NCI-H82 treated with DMSO at 0.1 percent for 48 hours (cell line): ENCODE data around the gene LCOR.
"Not testable (repeated sequence)": the region's sequence is repeated elsewhere in the genome, so short reads cannot be mapped to it uniquely, and the experiment has no call there.

Source experiments
- DNase-seq: peaks from one replicate; lab custom pipeline; 2025; ENCODE audit not compliant: unreplicated experiment; lab: John Stamatoyannopoulos, UW

LCOR gene

DNA sequence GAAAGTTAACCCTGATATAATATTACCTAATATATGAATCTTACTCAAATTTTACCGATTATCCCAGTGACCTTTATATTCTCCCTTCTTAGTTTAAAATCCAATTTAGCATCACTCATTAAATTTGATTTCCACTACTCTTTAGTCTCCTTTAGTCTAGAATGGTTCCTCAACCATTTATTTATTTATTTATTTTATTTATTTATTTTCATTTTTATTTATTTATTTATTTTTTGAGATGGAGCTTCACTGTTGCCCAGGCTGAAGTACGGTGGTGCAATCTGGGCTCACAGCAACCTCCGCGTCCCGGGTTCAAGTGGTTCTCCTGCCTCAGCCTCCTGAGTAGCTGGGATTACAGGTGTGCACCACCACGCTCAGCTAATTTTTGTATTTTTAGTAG lies 92.8 kb downstream of the LCOR start:
- DNase-seq, result no peak

DNA sequence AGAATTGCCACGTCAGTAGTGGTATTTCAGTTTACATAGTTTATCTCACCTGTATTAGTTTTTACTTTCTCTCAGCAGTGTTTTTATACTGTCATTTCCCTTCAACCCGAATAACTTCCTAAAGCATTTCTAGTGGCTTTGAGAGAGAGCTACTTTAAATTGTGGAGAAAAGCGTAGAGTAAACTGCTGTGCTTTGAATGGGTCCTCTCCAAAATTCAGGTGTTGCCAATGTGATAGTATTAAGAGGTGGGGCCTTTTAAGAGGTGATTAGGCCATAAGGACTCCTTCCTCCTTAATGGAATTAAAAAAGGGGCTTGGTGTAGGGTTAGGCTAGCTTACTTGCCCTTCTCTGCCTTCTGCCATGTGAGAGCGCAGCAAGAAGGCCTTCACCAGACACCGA lies 98.4 kb downstream of the LCOR start:
- peak; percentile 37 for DNase-seq

DNA sequence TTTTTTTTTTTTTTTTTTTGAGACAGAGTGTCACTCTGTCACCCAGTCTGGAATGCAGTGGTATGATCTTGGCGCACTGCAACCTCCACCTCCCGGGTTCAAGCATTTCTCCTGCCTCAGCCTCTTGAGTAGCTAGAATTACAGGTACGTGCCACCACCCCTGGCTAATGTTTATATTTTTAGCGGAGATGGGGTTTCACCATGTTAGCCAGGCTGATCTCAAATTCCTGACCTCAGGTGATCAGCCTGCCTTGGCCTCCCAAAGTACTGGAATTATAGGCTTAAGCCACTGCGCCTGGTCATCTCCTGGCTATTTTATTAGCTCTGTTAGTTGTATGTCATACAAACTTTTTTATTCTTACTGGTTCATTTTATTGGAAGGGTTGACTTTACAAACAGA lies 103.0 kb downstream of the LCOR start:
- no peak for DNase-seq

DNA sequence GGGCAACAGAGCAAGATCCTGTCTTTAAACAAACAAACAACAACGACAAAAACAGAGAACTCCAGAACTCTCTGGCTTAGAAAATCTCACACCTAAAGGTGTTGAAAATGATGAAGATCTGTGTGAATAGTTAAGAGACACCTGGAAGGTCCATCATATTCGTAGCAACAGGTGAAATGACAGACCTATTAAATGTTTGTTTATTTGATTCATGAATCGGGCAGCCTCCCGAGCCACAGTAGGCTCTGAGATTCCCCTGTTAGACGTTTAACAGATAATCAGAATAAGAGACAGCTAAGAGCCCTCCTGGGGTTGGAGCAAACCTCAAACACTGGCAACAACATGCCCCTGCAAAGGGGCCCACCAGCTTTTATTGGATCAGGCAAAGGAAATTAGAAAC lies 103.7 kb downstream of the LCOR start:
- no peak for DNase-seq

DNA sequence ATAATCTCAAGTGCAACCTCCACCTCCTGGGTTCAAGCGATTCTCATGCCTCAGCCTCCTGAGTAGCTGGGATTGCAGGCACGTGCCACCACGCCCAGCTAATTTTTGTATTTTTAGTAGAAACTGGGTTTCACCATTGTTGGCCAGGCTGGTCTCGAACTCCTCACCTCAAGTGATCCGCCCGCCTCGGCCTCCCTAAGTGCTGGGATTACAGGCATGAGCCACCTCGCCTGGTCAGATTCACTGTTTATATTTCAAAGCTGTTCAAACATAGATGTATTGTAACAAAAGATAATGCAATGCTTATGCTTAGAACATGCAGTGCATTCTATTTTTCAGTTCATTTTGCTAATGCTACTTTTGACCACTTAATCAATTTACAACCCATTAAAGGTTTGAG lies 111.1 kb downstream of the LCOR start:
- not testable (repeated sequence) for DNase-seq

DNA sequence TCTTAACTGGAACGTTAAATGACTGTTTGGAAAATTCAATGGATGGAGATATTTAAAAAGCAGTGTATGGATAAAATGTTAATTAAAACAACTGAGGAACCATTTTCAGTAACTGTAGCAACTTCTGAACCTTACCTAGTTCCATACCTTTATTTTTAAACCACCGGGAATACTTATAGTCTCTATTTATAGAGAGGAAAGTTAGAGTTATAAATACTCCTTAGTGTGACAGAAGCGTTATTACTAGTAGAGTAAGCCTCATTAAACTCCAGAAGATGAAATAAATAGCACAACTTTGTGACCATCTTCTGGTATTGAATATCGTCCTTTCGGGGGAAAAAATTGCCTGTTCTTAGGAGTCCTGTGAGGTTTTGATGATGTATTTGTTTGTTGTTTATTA lies 114.9 kb downstream of the LCOR start:
- DNase-seq, result no peak

DNA sequence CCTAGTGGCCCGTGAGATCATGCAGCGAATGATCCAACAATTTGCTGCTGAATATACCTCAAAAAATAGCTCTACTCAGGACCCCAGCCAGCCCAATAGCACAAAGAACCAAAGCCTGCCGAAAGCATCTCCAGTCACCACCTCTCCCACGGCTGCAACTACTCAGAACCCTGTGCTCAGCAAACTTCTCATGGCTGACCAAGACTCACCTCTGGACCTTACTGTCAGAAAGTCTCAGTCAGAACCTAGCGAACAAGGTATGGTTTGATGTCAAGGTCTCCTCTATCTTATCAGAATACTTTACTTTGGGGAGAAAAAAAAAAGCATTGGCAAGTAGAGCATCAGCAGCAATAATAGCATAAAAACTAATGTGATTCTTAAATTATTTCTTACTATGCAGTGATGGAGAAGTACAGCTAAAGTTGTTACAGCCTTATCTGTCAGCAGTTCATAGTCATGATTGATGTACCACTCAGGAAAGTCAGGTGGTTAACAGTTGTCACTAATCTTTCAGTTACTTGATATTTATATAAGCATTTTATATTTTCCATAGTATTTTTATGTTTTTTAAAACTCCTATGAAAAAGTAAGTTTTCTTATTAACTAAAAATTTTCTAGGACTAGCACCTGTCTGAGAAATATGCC lies 117.1 kb downstream of the LCOR start:
- no peak for DNase-seq

DNA sequence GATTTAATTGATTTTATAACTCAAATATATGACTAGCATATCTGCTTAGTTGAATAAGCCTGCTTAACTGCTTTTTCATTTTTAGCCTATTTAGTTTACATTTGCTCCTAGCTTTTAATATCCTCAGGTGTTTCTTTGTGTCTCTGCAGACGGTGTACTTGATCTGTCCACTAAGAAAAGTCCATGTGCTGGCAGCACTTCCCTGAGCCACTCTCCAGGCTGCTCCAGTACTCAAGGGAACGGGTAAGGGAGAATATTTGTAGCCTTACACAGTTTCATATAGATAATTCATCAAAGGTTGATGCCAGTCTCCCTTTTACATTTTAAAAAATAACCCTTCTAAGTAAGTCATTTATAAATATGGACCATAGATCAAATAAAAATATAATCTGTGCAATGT lies 119.9 kb downstream of the LCOR start:
- DNase-seq, result no peak

DNA sequence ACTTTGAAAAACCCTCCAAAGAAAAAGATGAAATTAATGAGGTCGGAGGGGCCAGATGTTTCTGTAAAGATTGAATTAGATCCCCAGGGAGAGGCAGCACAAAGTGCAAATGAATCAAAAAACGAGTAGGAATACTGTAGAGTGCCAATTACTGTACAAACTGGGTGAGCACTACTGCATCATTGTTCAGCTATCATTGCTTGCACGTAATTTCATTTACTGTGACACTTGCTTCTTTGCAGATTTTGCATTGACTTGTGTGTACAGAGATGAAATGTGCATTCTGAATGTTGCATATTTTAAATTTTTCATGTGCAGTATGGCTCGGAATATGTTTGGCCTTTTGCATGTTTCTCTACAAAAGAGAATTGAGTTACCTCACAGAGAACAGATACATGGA lies 123.7 kb downstream of the LCOR start:
- DNase-seq, result no peak

DNA sequence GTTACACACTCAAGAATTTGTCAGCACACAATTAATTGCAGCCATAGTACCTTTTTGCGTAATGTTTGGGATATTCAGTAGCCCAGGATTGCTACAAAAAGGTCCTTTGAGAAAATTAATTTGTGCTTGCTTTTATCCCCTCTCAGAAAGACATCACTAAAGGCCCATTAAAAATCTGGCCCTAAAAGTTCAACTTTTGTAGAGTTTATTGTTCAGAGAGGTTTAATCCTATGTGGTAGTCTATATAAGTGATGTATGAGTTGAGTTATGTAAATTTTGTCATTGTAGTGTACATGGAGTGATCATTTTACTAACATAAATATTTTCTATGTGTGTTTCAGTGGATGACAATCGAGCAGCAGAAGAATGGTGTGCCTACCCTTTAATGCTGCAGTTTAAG lies 126.0 kb downstream of the LCOR start:
- DNase-seq, result no peak

DNA sequence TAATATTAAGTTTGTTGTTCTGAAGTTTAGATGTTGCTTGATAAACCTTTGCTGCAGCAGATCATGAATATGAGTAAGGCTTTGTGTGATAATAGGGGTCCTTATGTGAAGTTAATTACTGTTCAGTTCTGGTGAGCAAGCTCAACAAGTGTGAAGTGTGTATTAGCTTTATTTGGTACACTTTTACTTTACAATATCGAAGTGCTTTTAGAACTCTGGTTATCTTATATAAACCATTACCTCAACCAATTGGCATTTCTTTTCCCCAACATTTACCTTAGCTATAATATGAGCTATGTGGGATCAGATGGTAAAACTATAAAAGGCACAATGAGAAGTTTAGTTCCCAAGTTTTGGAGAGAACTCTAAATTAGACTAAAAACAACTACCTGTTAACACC lies 127.6 kb downstream of the LCOR start:
- DNase-seq, result no peak

DNA sequence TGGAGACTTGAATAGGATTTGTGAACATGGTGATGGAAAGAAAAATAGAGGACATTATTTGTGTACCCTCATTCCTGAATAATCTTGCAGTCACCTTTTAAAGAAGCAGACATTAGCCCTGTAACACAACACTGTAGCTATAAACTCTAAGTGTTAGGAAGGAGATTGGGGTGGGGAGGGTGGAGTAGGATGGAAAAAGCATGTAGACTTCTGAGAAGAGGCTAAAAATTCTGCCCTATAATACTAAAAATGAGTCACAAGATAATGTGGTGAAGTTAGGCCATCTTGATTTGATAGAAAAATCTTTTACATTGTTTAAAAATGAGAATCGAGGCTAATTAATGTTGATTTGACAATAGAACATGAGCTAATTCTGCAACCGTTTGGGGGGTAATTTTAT lies 128.8 kb downstream of the LCOR start:
- DNase-seq, result no peak

DNA sequence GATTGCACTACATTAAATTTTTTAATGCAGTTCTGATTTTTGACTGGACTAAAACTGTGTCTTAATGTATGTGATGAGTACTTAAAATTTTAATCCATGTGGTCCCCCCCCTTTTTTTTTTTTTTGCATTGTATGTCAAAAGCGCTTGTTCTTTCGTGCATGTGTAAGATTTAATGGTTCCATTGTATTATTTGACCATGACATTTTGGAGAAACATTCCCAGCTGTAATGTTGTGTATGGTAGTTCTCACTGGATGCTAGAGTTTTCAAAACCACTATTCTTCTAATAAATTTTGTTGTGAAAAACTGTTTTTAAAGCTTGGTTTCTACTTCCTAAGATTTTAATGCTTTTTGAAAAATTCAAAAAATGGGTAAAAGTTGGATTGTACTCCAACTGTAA lies 132.0 kb downstream of the LCOR start:
- DNase-seq, result no peak

DNA sequence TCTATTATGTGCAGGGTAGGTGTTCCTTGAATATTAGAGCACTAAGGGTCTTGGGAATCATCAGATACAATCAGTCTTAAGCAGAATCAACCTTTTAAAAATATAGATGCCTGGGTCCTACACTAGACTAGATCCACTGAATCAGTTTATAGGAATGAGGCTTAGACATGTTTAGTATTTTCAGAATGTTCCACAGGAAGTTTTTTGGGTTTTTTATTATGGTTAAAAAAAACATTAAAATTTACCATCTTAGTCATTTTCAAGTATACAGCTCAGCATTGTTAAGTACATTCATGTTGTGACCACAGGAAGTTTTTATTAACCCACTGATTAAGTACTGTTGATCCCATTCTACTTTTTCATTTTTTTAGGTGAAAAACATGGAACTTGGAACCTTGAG lies 135.7 kb downstream of the LCOR start:
- DNase-seq, result no peak

DNA sequence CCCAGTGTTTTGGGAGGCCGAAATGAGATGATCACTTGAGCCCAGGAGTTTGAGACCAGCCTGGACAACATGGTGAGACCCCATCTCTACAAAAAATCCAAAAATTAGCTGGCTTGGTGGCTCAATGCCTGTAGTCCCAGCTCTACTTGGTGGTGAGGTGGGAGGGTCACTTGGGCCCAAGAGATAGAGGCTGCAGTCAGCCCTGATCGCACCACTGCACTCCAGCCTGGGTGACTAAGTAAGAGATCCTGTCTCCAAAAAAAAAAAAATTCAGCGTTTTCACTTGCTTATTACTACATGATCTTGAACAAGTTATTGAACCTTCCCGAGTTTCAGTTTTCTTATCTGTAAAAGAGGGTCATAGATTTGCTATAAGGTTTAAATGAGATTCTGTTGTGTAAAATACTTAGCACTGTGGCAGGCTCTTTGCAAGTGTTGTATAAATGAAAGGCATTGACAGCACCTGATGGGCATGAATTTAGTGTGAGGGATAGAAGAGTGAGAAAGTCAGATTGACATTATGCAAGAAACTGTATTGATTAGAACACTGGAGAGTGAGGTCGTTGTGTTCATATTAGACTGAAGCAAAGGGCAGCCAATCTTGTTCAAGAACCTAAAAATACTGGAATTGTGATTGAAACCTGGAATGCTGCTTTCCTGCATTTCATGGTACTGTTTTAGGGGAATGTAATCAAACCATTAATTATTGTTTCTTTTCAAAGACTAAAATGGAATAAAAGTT lies 136.8 kb downstream of the LCOR start:
- DNase-seq, result no peak

DNA sequence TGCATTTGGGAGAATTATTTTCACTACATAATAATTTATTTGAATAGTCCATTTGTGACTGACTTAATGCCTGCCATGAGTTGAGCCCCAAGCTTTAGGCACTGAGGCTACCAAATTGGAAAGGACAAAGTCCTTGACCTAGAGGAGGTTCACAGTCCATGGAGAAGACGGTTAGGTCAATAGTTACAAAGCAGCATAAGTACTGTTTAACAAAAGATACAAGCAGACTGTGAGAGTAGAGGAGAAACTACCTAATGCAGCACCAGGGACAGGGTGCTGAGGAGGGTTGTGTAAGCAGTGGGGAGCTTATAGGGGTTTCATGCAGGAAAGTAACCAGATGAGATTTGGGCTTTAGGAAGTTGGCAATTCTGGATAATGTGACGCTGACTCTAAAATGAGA lies 139.2 kb downstream of the LCOR start:
- DNase-seq, result no peak

DNA sequence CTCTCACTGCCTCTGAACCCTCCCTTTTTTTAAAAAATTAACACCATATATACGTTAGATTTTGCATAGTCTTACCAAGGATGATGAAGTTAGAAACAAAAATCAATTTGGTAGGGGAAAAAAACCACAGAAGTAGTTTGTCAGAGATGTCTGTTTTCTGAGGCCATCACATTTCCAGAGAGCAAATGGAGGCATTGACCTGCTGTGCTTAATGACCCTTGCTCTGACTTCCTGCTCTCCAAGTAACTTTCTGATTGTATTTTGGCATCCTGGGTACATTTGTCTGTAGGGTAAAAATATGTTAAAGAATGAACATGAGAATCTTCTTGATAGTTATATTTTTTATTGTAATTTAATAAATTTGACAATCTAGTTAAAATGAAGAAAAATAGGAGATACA lies 140.2 kb downstream of the LCOR start:
- no peak for DNase-seq

DNA sequence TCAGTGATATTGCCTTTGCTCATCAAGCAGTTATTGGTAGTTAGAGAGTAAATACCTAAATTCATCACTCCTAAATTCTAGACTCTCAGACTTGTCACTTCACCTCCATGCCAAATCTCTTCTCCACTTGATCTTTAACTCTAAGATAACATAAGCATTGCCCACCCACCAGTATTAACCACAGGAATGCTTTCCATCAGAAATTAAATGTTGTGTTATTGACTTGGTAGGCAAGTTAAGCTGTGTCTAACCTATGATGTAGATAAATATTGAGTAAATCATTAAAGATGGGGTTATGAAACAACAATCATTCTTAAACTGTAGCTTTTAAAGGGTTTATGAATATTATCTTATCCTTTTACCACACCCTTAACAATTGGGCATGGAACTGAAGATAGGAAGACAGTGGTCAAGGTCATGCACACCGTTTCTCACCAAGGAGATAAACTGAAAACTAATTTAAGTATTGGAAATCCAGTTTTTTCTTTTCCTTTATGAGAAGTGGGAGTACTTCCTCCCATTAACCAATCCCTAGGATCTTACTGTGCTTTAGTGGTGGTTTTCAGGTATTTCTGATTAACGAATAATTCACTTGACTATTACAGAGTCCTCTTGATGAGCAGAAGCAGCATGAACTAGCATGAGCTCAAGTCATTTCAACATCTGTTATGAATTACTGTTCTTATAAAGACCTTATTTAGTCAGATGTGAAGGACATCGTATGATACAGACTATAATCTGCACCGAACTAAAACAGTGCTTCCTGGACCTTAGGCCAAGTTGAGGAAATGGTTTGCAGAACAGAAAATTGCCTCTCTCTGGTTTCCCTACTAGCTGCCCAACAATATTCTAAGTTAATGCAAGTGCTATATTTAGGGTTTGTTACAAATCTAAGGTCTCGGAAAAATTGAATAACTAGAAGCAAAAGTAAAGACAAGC lies 142.0 kb downstream of the LCOR start:
- no peak for DNase-seq

DNA sequence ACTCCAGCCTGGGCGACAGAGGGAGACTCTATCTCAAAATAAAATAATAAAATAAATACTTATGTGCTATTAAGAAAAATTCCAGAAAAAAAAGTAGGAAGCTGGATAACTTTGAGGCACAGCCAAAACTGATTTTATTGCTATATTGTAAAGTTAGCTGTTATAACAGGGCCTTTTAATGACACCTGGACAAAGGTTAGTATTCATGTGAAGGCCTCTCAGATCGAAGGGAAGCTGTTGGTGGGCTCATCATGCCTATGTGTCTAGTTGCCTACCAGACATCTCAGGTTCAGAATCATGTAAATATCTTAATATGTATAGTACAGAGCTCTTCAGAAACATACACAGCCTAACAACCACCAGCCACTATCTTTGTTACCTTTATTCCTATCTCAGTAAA lies 143.0 kb downstream of the LCOR start:
- DNase-seq, result no peak

DNA sequence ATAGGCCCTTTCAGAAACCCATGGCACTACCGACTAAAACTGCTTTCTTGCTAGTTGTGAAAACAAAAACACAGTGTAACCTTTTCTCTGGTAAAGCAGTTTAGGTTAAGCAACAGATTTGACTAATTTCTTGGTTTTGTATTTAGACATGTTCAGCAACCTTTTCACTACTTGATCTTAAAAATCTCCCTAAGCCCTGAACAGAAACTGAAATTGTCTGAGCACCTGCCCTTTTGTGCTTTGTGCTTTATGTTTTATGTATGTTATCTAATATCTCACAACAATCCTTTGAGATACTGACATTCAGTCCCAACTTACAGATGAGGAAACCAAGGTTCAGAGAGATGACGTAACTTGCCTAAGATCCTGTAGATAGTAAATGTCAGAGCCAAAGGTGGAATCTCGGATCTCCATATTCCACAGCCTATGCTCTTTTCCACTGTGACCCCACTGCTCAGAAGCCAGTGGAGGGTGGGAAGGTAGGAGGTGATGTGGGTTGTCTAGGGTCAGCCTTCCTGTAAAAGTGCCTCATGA lies 146.6 kb downstream of the LCOR start:
- DNase-seq, result no peak

DNA sequence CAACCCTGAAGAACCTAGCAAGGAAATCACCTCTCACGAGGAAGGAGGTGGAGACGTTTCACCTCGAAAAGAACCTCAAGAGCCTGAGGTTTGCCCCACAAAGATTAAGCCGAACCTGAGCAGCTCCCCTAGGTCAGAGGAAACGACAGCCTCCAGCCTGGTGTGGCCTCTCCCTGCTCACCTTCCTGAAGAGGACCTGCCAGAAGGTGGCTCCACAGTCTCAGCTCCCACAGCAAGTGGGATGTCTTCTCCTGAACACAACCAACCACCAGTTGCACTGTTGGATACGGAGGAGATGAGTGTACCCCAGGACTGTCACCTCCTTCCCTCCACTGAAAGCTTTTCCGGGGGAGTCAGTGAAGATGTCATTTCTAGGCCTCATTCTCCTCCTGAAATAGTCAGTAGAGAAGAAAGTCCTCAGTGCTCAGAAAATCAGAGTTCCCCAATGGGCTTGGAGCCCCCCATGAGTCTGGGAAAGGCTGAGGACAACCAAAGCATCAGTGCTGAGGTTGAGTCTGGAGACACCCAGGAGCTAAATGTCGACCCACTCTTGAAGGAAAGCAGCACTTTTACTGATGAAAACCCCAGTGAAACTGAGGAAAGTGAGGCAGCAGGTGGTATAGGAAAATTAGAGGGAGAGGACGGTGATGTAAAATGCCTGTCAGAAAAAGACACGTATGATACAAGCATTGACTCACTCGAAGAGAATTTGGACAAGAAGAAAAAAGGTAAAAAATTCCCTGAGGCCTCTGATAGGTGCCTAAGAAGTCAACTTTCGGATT lies 150.2 kb downstream of the LCOR start:
- DNase-seq, result no peak
